ENCODE measurements around the gene EIF1.

DNA sequence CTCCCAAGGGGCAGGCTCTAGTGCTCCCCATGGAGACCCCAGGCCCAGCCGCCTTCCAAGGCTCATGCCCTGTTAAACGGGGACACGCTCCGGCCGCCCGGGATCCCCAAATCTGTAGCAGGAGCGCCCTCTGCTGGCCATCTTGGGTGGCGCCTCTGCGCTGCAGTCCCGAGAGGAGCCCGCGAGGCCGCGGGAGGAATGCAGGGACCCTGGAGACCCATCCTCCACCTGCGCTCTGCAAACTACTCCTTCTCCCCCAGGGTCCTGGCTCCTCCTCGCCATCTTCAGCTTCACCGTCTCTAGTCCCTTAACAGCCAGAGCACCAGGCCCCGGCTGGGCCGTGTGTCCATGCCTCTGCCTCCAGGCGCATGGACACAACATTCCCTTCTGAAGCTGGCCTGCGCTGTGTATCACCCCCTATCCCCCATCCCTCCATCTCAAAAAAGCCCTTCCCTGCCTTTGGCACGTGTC, 40.7 kb upstream of the EIF1 start:
- TF ChIP-seq EZH2 (optimal IDR thresholded peaks at IDR 0.05; ENCODE audit: low read depth, low read length): no peak
- TF ChIP-seq, protein P1, sequence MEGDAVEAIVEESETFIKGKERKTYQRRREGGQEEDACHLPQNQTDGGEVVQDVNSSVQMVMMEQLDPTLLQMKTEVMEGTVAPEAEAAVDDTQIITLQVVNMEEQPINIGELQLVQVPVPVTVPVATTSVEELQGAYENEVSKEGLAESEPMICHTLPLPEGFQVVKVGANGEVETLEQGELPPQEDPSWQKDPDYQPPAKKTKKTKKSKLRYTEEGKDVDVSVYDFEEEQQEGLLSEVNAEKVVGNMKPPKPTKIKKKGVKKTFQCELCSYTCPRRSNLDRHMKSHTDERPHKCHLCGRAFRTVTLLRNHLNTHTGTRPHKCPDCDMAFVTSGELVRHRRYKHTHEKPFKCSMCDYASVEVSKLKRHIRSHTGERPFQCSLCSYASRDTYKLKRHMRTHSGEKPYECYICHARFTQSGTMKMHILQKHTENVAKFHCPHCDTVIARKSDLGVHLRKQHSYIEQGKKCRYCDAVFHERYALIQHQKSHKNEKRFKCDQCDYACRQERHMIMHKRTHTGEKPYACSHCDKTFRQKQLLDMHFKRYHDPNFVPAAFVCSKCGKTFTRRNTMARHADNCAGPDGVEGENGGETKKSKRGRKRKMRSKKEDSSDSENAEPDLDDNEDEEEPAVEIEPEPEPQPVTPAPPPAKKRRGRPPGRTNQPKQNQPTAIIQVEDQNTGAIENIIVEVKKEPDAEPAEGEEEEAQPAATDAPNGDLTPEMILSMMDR (IDR thresholded peaks at IDR 0.05; ENCODE audit: low read length): peak; percentile 92
